Panc1 (cell line): Measurements from ENCODE around the gene KCNH1. TPM values are rescaled to one million over a fixed set of nuclear protein-coding genes. Genes with fewer than 3 reads are reported as not detected.

Source experiments
- ATAC-seq: fragments of 200-7000 bp; cut with Tn5 transposase; 2 replicates; pipeline ENCODE4 v1.9.1; 2020; ENCODE audit warnings: mild to moderate bottlenecking, moderate library complexity
- BruUV-seq: library from RNA; stranded (reverse); fragments of 400-500 nt; replicated peaks from 2 replicates; lab custom pipeline; 2021; lab: Mats Ljungman, UMichigan
- CTCF ChIA-PET: fragments of 300-600 bp; sonication (Branson Sonifier 250); formaldehyde crosslinking; loops from one replicate; lab custom pipeline; 2022; ENCODE audit warnings: antibody characterized with exemption; lab: Charles Lee
- POLR2A ChIA-PET: fragments of 300-600 bp; sonication (Branson Sonifier 250); formaldehyde crosslinking; loops from one replicate; lab custom pipeline; 2022; ENCODE audit warnings: antibody characterized with exemption; lab: Charles Lee
- DNase-seq: peaks from one replicate; pipeline ENCODE4 v3.0.0-alpha.2; 2010; ENCODE audit warnings: low read depth, low spot score
- H3K27ac ChIP-seq: 2 replicates; pipeline ENCODE4 v1.5.1; 2011; ENCODE audit warnings: mild to moderate bottlenecking, low read length, inconsistent platforms
- H3K27me3 ChIP-seq: fragments of 200-500 bp; sonication (Bioruptor generic); 2 replicates; pipeline ENCODE4 v1.6.0; 2014; ENCODE audit warnings: low read length, inconsistent platforms; ENCODE audit not compliant: control insufficient read depth, insufficient read depth
- H3K36me3 ChIP-seq: fragments of 200-500 bp; sonication (Bioruptor generic); 2 replicates; pipeline ENCODE4 v1.5.1; 2014; ENCODE audit warnings: inconsistent platforms, mild to moderate bottlenecking, low read length, moderate library complexity; ENCODE audit not compliant: control insufficient read depth, insufficient read depth
- H3K4me1 ChIP-seq: 2 replicates; pipeline ENCODE4 v1.5.1; 2011; ENCODE audit warnings: inconsistent platforms, mild to moderate bottlenecking, low read length, moderate library complexity; ENCODE audit not compliant: control insufficient read depth, insufficient read depth
- H3K4me3 ChIP-seq, 2 experiments: 2 replicates each; pipeline ENCODE4 v1.5.1; 2011 to 2012; ENCODE audit warnings: low read depth in 2 of 2, low read length in 2 of 2, mild to moderate bottlenecking in 2 of 2, inconsistent platforms in 1 of 2, moderate library complexity in 1 of 2
- H3K9me3 ChIP-seq: fragments of 200-500 bp; sonication (Bioruptor generic); 2 replicates; pipeline ENCODE4 v1.5.1; 2014; ENCODE audit warnings: low read depth, mild to moderate bottlenecking, inconsistent platforms, low read length, moderate library complexity; ENCODE audit not compliant: control insufficient read depth, insufficient read depth
- CTCF ChIP-seq: fragments of 450-650 bp; IDR thresholded peaks from 2 replicates; pipeline ENCODE4 v1.5.1; 2017; ENCODE audit warnings: mild to moderate bottlenecking
- POLR2AphosphoS5 ChIP-seq: IDR thresholded peaks from 2 replicates; pipeline ENCODE4 v1.6.1; 2012; ENCODE audit warnings: mild to moderate bottlenecking, low read depth, low read length, moderate library complexity
- REST ChIP-seq, 2 experiments: IDR thresholded peaks; 2 replicates each; pipeline ENCODE4 v1.6.1; 2011 to 2012; ENCODE audit warnings: low read depth in 2 of 2, control low read depth in 1 of 2, low read length in 1 of 2, mild to moderate bottlenecking in 1 of 2, moderate library complexity in 1 of 2; ENCODE audit not compliant: insufficient read depth in 1 of 2
- SIN3A ChIP-seq: IDR thresholded peaks from 2 replicates; pipeline ENCODE4 v1.6.1; 2012; ENCODE audit warnings: low read depth, mild to moderate bottlenecking, low read length, moderate library complexity, borderline replicate concordance; ENCODE audit not compliant: insufficient read depth
- TCF7L2 ChIP-seq: IDR thresholded peaks from 2 replicates; pipeline ENCODE4 v1.6.1; 2011; ENCODE audit warnings: mild to moderate bottlenecking, low read depth, low read length, inconsistent platforms
- in situ Hi-C: cut with HindIII; loops from 2 replicates; pipeline ENCODE4 v1.10.0; 2016; ENCODE audit warnings: low sequenced_read_pairs, low pct_unique_long_range_greater_than_20kb
- intact Hi-C: fragments of 100-400 bp; cut with micrococcal nuclease; formaldehyde crosslinking; loops from one replicate; pipeline ENCODE4 v1.10.0; 2022; ENCODE audit not compliant: unreplicated experiment
- total RNA-seq: library from RNA; stranded (reverse); gene quantifications from one replicate; pipeline ENCODE4 v1.2.1, GENCODE V29; 2021; ENCODE audit not compliant: unreplicated experiment

KCNH1 gene
- total RNA-seq, 1 experiment from 2014 or later = not detected

GRCh38 chr1:210783925-210784324 is 350.0 kb downstream of the KCNH1 start:
- ATAC-seq = no peak
- in situ Hi-C loops (no loop called here), intact Hi-C loops (no loop called here)
- Histone ChIP-seq H3K4me3 (no peak overlapping the region), H3K27me3 (no peaks in the 10 kb centered on the region), H3K36me3 (no peaks in the 10 kb centered on the region), H3K27ac (no peak overlapping the region), H3K9me3 (no peaks in the 10 kb centered on the region), H3K4me1 (no peaks in the 10 kb centered on the region)
- no TSS peak for BruUV-seq
- no peak for TF ChIP-seq SIN3A
- no peak for TF ChIP-seq CTCF
- no peak for TF ChIP-seq TCF7L2
- TF ChIP-seq POLR2AphosphoS5 = no peak
- TF ChIP-seq REST (IDR thresholded peaks at IDR 0.05; ENCODE audit: insufficient read depth in 1 of 2, low read depth in 2 of 2, low read length in 1 of 2) = no peak
- ChIA-PET POLR2A (no interaction called here), CTCF (no interaction called here)
- DNase-seq = no peak

DNA sequence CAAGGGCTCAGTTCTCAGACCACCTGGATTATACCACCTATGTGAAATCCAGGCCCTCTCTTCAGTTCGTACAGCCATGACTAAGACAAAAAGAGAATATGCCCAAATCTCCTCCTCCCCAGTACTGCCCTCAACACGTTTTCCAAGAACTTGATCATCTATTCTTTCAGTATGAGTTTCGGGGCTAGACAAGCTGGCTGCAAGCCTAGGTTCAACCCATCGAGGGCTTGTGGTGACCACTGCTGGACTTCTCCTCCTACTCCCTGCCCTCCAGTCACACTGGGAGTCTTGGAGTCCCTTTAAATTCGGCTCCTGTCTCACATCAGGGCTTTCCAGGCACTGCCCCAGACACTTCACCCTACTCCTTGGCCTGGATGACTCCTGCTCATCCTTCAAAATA is 352.3 kb downstream of the KCNH1 start:
- Histone ChIP-seq H3K9me3 (no peaks in the 10 kb centered on the region), H3K27ac (no peak overlapping the region), H3K4me1 (no peaks in the 10 kb centered on the region), H3K36me3 (no peaks in the 10 kb centered on the region), H3K4me3 (no peak overlapping the region), H3K27me3 (no peaks in the 10 kb centered on the region)
- ChIA-PET POLR2A (no interaction called here), CTCF (no interaction called here)
- ATAC-seq (no peak), DNase-seq (no peak)
- BruUV-seq = no TSS peak
- intact Hi-C loops = no loop called here
- TF ChIP-seq REST (IDR thresholded peaks at IDR 0.05; ENCODE audit: insufficient read depth in 1 of 2, low read depth in 2 of 2, low read length in 1 of 2) = no peak
- TF ChIP-seq TCF7L2 = no peak
- TF ChIP-seq SIN3A = no peak
- no peak for TF ChIP-seq CTCF
- TF ChIP-seq POLR2AphosphoS5 = no peak
- in situ Hi-C loops = no loop called here
